A673 (cell line): Measurements from ENCODE around the gene EEPD1. TPM values are rescaled to one million over a fixed set of nuclear protein-coding genes. Genes with fewer than 3 reads are reported as not detected.
A peak's percentile ranks its signal among the peaks of the same experiment; 100 is the strongest.

Source experiments
- BruUV-seq: library from RNA; stranded (reverse); fragments of 400-500 nt; replicated peaks from 2 replicates; lab custom pipeline; 2021; lab: Mats Ljungman, UMichigan
- CTCF ChIA-PET: fragments of 300-600 bp; sonication (Branson Sonifier 250); formaldehyde crosslinking; loops from one replicate; lab custom pipeline; 2022; ENCODE audit warnings: antibody characterized with exemption; lab: Charles Lee
- POLR2A ChIA-PET: fragments of 300-600 bp; sonication (Branson Sonifier 250); formaldehyde crosslinking; loops from one replicate; lab custom pipeline; 2022; ENCODE audit warnings: antibody characterized with exemption; ENCODE audit not compliant: low non-redundant PET; lab: Charles Lee
- DNase-seq: peaks from one replicate; pipeline ENCODE4 v3.0.0-alpha.2; 2015; ENCODE audit warnings: low spot score
- H3K27ac ChIP-seq: fragments of 200-600 bp; sonication (generic); 2 replicates; pipeline ENCODE4 v1.5.1; 2016; ENCODE audit warnings: mixed run types, low read depth, mild to moderate bottlenecking, mixed read lengths, antibody characterized with exemption, low read length; ENCODE audit not compliant: poor library complexity, severe bottlenecking
- H3K27me3 ChIP-seq: fragments of 200-600 bp; sonication (generic); replicated peaks from 2 replicates; pipeline ENCODE4 v1.6.1; 2017; ENCODE audit warnings: mixed run types, low read depth, mild to moderate bottlenecking, mixed read lengths, antibody characterized with exemption, low read length; ENCODE audit not compliant: insufficient read depth, poor library complexity
- H3K36me3 ChIP-seq: fragments of 200-600 bp; sonication (generic); 2 replicates; pipeline ENCODE4 v1.6.1; 2016; ENCODE audit warnings: mixed run types, mild to moderate bottlenecking, mixed read lengths, antibody characterized with exemption, low read length; ENCODE audit not compliant: insufficient read depth, poor library complexity, severe bottlenecking
- H3K4me1 ChIP-seq: fragments of 200-600 bp; sonication (generic); 2 replicates; pipeline ENCODE4 v1.6.1; 2017; ENCODE audit warnings: mixed run types, mild to moderate bottlenecking, mixed read lengths, antibody characterized with exemption, low read length; ENCODE audit not compliant: insufficient read depth, poor library complexity, severe bottlenecking
- H3K4me3 ChIP-seq: fragments of 200-600 bp; sonication (generic); 2 replicates; pipeline ENCODE4 v1.5.1; 2016; ENCODE audit warnings: low read depth, mixed run types, mild to moderate bottlenecking, mixed read lengths, low read length; ENCODE audit not compliant: poor library complexity, severe bottlenecking
- H3K9me3 ChIP-seq: fragments of 200-600 bp; sonication (generic); 2 replicates; pipeline ENCODE4 v1.6.1; 2016; ENCODE audit warnings: mixed run types, low read depth, mild to moderate bottlenecking, mixed read lengths, antibody characterized with exemption, low read length; ENCODE audit not compliant: poor library complexity, severe bottlenecking
- EZH2 ChIP-seq: fragments of 200-600 bp; sonication (generic); IDR thresholded peaks from 2 replicates; pipeline ENCODE4 v1.6.1; 2017; ENCODE audit warnings: borderline replicate concordance, low read depth, mild to moderate bottlenecking, mixed read lengths, antibody characterized with exemption, low read length; ENCODE audit not compliant: poor library complexity, severe bottlenecking
- intact Hi-C: fragments of 100-400 bp; cut with micrococcal nuclease; formaldehyde crosslinking; loops from one replicate; pipeline ENCODE4 v1.10.0; 2022; ENCODE audit not compliant: unreplicated experiment
- total RNA-seq: library from RNA; stranded (reverse); gene quantifications from 2 replicates; pipeline ENCODE4 v1.2.3, GENCODE V29; 2021
- TF ChIP-seq, protein P1 (sequence below): fragments of 300-800, 200-600 bp; sonication (generic); conservative IDR thresholded peaks from 2 replicates; pipeline ENCODE4 v1.5.1; 2017; ENCODE audit warnings: low read depth, mild to moderate bottlenecking, antibody characterized with exemption, low read length, moderate library complexity, mixed read lengths

The EEPD1 gene
- total RNA-seq, 1 experiment from 2014 or later: 2.5 TPM

DNA sequence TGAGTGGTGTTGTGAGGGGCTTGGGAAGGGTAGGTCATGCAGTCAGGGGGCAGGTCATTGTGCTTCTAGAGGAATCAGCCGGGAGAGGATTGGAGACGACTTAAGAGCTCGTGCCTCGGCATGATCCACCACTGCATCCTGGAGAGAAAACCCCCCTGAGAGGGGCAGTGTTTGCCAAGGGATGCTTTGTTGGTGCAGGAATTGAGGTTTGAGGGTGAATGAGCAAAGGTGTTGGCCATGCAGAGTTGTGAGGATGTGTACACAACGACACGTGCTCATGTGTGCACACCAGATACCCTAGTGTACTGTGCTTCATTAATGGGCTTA is 151.0 kb downstream of the EEPD1 start:
- POLR2A ChIA-PET: no interaction called here
- H3K27ac ChIP-seq: peak overlapping the region; percentile 92

DNA sequence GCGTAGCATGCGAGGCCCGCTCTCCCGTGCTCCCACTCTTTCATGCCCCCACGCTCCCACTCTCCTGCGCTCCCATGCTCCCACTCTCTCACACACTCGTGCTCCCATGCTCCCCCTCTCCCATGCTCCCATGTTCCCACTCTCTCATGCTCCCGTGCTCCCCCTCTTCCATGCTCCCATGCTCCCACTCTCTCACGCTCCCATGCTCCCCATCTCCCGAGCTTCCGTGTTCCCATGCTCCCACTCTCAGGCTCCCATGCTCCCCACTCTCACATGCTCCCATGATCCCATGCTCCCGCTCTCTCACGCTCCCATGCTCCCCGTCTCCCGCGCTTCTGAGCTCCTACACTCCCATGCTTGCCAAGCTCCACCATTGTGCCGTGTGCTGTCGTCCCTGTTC is 152.2 kb downstream of the EEPD1 start:
- DNase-seq: no peak
- POLR2A ChIA-PET: no interaction called here
- BruUV-seq: no TSS peak
- no peaks in the 10 kb centered on the region for H3K9me3 ChIP-seq
- no peaks in the 10 kb centered on the region for H3K36me3 ChIP-seq
- no peak overlapping the region for H3K4me3 ChIP-seq
- H3K27me3 ChIP-seq: no peaks in the 10 kb centered on the region
- intact Hi-C loops: no loop called here
- CTCF ChIA-PET: no interaction called here
- peaks cover 30% of the 10 kb centered on the region for H3K4me1 ChIP-seq
- no peak overlapping the region for H3K27ac ChIP-seq
- TF ChIP-seq EZH2: no peak
- TF ChIP-seq, protein P1, sequence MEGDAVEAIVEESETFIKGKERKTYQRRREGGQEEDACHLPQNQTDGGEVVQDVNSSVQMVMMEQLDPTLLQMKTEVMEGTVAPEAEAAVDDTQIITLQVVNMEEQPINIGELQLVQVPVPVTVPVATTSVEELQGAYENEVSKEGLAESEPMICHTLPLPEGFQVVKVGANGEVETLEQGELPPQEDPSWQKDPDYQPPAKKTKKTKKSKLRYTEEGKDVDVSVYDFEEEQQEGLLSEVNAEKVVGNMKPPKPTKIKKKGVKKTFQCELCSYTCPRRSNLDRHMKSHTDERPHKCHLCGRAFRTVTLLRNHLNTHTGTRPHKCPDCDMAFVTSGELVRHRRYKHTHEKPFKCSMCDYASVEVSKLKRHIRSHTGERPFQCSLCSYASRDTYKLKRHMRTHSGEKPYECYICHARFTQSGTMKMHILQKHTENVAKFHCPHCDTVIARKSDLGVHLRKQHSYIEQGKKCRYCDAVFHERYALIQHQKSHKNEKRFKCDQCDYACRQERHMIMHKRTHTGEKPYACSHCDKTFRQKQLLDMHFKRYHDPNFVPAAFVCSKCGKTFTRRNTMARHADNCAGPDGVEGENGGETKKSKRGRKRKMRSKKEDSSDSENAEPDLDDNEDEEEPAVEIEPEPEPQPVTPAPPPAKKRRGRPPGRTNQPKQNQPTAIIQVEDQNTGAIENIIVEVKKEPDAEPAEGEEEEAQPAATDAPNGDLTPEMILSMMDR: no peak

More for the DNA sequence above, 151.0 kb downstream of the EEPD1 start:
- no peaks in the 10 kb centered on the region for H3K27me3 ChIP-seq
- H3K4me1 ChIP-seq: peaks cover 30% of the 10 kb centered on the region
- no peaks in the 10 kb centered on the region for H3K9me3 ChIP-seq
- TF ChIP-seq, protein P1: no peak
- intact Hi-C loops: no loop called here
- no peaks in the 10 kb centered on the region for H3K36me3 ChIP-seq
- no peak for DNase-seq
- CTCF ChIA-PET: no interaction called here
- H3K4me3 ChIP-seq: no peak overlapping the region
- BruUV-seq: no TSS peak

DNA sequence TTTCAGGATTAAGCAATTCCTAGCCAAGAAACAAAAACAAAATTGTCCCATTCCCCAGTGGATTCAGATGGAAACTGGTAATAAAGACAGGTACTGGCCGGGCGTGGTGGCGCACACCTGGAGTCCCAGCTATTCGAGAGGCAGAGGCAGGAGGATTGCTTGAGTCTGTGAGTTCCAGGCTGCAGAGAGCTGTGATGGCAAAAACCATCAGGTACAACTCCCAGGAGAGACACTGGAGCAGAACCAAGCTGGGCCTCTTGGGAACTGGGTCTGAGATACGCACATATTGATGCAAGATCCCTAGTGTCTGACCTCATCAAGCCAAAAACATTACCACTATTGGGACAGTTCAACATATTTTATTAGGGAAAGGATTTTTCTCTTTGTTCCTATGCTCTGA is 152.6 kb downstream of the EEPD1 start:
- ChIA-PET CTCF (interaction anchor here (0.9 kb wide), 1 partner anchor 14 kb away, joined by 3 read pairs; no protein-coding TSS in a partner anchor), POLR2A (no interaction called here)
- TF ChIP-seq, protein P1: no peak
- no peak for TF ChIP-seq EZH2
- DNase-seq: no peak
- no TSS peak for BruUV-seq
- Histone ChIP-seq H3K4me1 (peaks cover 30% of the 10 kb centered on the region), H3K4me3 (no peak overlapping the region), H3K27me3 (no peaks in the 10 kb centered on the region), H3K36me3 (no peaks in the 10 kb centered on the region), H3K9me3 (no peaks in the 10 kb centered on the region), H3K27ac (no peak overlapping the region)
- intact Hi-C loops: no loop called here
